ENCODE measurements around the gene ACRBP. TPM values are rescaled to one million over a fixed set of nuclear protein-coding genes. Genes with fewer than 3 reads are reported as not detected.

The ACRBP gene
- total RNA-seq, 1 experiment from 2014 or later, result 2.9 TPM

- TF ChIP-seq, protein P1, sequence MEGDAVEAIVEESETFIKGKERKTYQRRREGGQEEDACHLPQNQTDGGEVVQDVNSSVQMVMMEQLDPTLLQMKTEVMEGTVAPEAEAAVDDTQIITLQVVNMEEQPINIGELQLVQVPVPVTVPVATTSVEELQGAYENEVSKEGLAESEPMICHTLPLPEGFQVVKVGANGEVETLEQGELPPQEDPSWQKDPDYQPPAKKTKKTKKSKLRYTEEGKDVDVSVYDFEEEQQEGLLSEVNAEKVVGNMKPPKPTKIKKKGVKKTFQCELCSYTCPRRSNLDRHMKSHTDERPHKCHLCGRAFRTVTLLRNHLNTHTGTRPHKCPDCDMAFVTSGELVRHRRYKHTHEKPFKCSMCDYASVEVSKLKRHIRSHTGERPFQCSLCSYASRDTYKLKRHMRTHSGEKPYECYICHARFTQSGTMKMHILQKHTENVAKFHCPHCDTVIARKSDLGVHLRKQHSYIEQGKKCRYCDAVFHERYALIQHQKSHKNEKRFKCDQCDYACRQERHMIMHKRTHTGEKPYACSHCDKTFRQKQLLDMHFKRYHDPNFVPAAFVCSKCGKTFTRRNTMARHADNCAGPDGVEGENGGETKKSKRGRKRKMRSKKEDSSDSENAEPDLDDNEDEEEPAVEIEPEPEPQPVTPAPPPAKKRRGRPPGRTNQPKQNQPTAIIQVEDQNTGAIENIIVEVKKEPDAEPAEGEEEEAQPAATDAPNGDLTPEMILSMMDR (IDR thresholded peaks at IDR 0.05; ENCODE audit: unreplicated experiment), result no peak
- H3K4me3 Mint-ChIP-seq (ENCODE audit: low read depth, unreplicated experiment), result no peak overlapping the region
- DNase-seq, result no peak
- H3K27ac Mint-ChIP-seq (ENCODE audit: unreplicated experiment), result no peak overlapping the region
- CTCF ChIA-PET, result no interaction called here
- H3K27me3 Mint-ChIP-seq (ENCODE audit: unreplicated experiment), result no peaks in the 10 kb centered on the region
- intact Hi-C loops (cut with micrococcal nuclease; ENCODE audit: unreplicated experiment), result no loop called here
- H3K9me3 Mint-ChIP-seq (ENCODE audit: low read depth, unreplicated experiment), result no peaks in the 10 kb centered on the region
- peaks cover 41% of the 10 kb centered on the region for H3K36me3 Mint-ChIP-seq (ENCODE audit: insufficient read depth, unreplicated experiment)
- BruUV-seq (replicated peaks), result no TSS peak
- H3K4me1 Mint-ChIP-seq (ENCODE audit: low read depth, unreplicated experiment), result no peaks in the 10 kb centered on the region
Measured at GRCh38 chr12:6650832-6651231, 3.6 kb upstream of the ACRBP start.

GRCh38 chr12:6646276-6647082, 753 bp downstream of the ACRBP start:
- TF ChIP-seq, protein P1 (IDR thresholded peaks at IDR 0.05; ENCODE audit: unreplicated experiment), result no peak
- intact Hi-C loops (cut with micrococcal nuclease; ENCODE audit: unreplicated experiment), result no loop called here
- Mint-ChIP-seq H3K4me1 (ENCODE audit: low read depth, unreplicated experiment) (no peaks in the 10 kb centered on the region), H3K9me3 (ENCODE audit: low read depth, unreplicated experiment) (peaks cover 6% of the 10 kb centered on the region), H3K36me3 (ENCODE audit: insufficient read depth, unreplicated experiment) (peaks cover 21% of the 10 kb centered on the region), H3K27me3 (ENCODE audit: unreplicated experiment) (peaks cover 16% of the 10 kb centered on the region), H3K27ac (ENCODE audit: unreplicated experiment) (peak overlapping the region; percentile 60), H3K4me3 (ENCODE audit: low read depth, unreplicated experiment) (no peak overlapping the region)
- BruUV-seq (replicated peaks), result no TSS peak
- CTCF ChIA-PET, result no interaction called here
- no peak for DNase-seq

GRCh38 chr12:6644903-6645302, 2.3 kb downstream of the ACRBP start:
- Mint-ChIP-seq H3K9me3 (ENCODE audit: low read depth, unreplicated experiment) (peaks cover 6% of the 10 kb centered on the region), H3K27ac (ENCODE audit: unreplicated experiment) (no peak overlapping the region), H3K27me3 (ENCODE audit: unreplicated experiment) (peaks cover 29% of the 10 kb centered on the region), H3K4me3 (ENCODE audit: low read depth, unreplicated experiment) (no peak overlapping the region), H3K4me1 (ENCODE audit: low read depth, unreplicated experiment) (no peaks in the 10 kb centered on the region), H3K36me3 (ENCODE audit: insufficient read depth, unreplicated experiment) (peaks cover 21% of the 10 kb centered on the region)
- no peak for DNase-seq
- no TSS peak for BruUV-seq (replicated peaks)
- TF ChIP-seq, protein P1 (IDR thresholded peaks at IDR 0.05; ENCODE audit: unreplicated experiment), result no peak
- CTCF ChIA-PET, result no interaction called here
- intact Hi-C loops (cut with micrococcal nuclease; ENCODE audit: unreplicated experiment), result no loop called here

DNA sequence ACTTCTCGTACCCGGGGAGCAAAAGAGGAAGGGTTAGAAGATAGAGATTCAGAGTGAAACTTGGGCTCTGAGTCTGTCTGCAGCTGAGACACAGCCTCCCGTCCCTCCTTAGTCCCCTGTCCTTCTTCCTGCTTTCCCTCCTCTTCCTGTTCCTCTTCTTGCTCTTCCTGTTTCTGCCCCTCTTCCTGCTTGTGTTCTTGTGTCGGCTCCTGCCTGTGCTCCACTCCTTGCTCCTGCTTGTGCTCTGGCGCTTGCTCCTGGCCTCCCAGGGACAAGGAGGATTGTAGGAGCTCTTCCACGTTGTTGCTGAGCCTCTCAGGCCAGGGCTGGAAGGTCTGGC, 3.0 kb downstream of the ACRBP start:
- peaks cover 21% of the 10 kb centered on the region for H3K36me3 Mint-ChIP-seq (ENCODE audit: insufficient read depth, unreplicated experiment)
- DNase-seq, result no peak
- intact Hi-C loops (cut with micrococcal nuclease; ENCODE audit: unreplicated experiment), result no loop called here
- no peak overlapping the region for H3K27ac Mint-ChIP-seq (ENCODE audit: unreplicated experiment)
- CTCF ChIA-PET, result no interaction called here
- TF ChIP-seq, protein P1 (IDR thresholded peaks at IDR 0.05; ENCODE audit: unreplicated experiment), result no peak
- H3K4me1 Mint-ChIP-seq (ENCODE audit: low read depth, unreplicated experiment), result no peaks in the 10 kb centered on the region
- no peak overlapping the region for H3K4me3 Mint-ChIP-seq (ENCODE audit: low read depth, unreplicated experiment)
- peaks cover 6% of the 10 kb centered on the region for H3K9me3 Mint-ChIP-seq (ENCODE audit: low read depth, unreplicated experiment)
- BruUV-seq (replicated peaks), result no TSS peak
- peaks cover 29% of the 10 kb centered on the region for H3K27me3 Mint-ChIP-seq (ENCODE audit: unreplicated experiment)
